ENCODE measurements around the gene ZBTB7B.

Gene ZBTB7B

DNA sequence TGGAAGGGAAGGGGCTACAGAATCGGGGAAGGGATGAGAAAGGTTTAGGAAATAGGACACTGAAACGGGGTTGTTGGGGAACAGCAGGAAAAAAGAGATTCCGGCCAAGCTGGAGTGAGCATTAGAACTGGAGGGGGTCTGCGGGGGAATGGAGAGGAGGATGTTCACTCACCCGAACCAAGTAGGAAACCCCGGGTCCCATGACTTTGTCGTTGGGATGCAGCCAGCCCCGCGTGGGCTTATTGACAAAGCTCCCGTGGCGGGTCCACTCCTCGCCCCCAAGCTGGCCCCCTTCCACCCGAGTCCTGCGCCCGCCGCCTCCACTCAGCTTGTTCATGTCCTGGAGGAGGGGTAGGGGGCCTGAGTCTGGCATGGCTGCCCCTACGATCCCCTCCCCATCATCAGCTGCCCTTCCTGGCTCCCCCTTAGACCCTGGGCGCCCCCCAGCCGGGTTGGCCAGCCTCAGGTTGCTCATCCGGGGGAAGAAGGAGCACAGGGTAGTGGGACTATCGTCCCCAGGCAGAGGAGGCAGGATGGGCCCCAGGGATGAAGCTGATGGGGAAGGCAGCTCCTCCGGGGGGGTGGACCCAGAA lies 32.6 kb upstream of the ZBTB7B start:
- Mint-ChIP-seq H3K9me3 (no peaks in the 10 kb centered on the region), H3K27me3 (ENCODE audit: low read depth) (no peaks in the 10 kb centered on the region), H3K4me1 (peaks cover 32% of the 10 kb centered on the region), H3K27ac (peak overlapping the region; percentile 47 to 68 (median 61)), H3K4me3 (peak overlapping the region; percentile 84 to 86 (median 86)), H3K36me3 (ENCODE audit: low read depth) (peaks cover 20% of the 10 kb centered on the region)
- TF ChIP-seq, protein P1, sequence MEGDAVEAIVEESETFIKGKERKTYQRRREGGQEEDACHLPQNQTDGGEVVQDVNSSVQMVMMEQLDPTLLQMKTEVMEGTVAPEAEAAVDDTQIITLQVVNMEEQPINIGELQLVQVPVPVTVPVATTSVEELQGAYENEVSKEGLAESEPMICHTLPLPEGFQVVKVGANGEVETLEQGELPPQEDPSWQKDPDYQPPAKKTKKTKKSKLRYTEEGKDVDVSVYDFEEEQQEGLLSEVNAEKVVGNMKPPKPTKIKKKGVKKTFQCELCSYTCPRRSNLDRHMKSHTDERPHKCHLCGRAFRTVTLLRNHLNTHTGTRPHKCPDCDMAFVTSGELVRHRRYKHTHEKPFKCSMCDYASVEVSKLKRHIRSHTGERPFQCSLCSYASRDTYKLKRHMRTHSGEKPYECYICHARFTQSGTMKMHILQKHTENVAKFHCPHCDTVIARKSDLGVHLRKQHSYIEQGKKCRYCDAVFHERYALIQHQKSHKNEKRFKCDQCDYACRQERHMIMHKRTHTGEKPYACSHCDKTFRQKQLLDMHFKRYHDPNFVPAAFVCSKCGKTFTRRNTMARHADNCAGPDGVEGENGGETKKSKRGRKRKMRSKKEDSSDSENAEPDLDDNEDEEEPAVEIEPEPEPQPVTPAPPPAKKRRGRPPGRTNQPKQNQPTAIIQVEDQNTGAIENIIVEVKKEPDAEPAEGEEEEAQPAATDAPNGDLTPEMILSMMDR (IDR thresholded peaks at IDR 0.05; ENCODE audit: unreplicated experiment in 3 of 3): no peak

DNA sequence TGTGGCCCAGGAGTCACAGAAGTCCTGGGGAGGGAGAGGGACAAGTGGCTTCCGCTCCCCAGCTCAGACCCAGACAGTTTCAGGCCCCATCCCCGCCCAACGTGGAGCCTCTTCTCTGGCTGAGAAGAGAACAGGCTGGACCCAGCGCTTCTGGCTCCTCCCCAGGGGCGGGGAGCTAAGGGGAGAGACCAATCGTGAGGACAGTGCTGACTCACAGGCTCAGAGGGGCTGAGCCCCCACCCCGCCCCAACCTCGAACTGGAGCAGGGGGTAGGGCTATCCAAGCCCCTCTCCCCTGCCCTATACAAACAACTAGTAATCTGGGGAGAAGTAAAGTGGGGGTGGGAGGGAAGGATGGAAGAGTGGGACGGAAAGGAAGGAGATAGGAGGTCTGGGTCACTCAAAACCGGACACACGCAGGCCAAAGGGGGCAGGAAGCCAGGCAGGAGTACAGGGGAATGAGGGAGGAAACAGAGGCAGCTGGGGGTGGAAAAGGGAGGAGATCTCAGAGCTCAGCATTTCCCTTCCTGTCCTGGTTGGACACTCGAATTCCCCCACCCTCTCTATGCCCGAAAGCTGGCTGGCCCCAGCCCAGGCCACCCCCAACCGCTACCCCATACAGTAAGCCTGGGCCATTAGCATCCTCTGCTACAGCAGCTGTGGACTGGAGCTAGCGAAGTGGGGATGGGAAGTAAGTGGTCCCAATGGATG lies 31.8 kb upstream of the ZBTB7B start, which contains the start of gene SHC1:
Gene SHC1 (minus strand): TSS at position 117 of the 710 bp plus-strand sequence. CDS start 221 bp downstream, outside the sequence.
- TF ChIP-seq, protein P1 (IDR thresholded peaks at IDR 0.05; ENCODE audit: unreplicated experiment in 3 of 3): no peak
- peak within 1 kb of the TSS; percentile 61 to 97 (median 96) for H3K27ac Mint-ChIP-seq
- peaks cover 32% of the 10 kb centered on the region for H3K4me1 Mint-ChIP-seq
- H3K27me3 Mint-ChIP-seq (ENCODE audit: low read depth): no peaks in the 10 kb centered on the region
- H3K4me3 Mint-ChIP-seq: peak within 1 kb of the TSS; percentile 84 to 86 (median 86)
- peaks cover 12% of the 10 kb centered on the region for H3K36me3 Mint-ChIP-seq (ENCODE audit: low read depth)
- H3K9me3 Mint-ChIP-seq: no peaks in the 10 kb centered on the region

DNA sequence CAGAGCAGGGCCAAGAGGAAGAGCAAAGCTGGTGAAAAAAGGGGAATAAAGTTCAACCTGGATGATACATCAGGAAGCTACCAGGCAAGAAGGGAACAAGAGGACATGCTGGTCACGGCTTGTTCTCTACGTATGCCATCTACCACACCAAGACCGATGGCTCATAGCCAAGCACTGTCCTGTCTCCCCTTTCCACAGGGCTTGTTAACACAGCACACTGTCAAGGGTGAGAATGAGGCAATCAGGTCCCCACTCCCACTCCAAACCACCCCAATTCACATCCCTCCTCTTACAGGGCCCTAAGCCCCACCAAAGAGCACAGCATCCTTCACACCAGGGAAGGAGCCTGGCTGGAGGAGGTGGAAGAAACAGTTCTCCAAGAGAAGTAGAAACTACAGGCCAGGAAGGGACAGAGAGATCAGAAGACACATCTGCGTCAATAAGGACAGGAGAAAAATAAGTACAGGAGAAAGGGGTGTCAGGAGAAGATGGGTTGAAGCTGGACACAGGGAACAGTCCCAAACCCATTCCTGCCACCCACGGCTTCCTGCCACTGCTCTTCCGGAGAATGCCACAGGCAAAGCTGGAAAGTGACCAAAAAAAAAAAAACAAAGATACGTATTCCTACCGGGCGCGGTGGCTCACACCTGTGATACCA lies 31.1 kb upstream of the ZBTB7B start:
- Mint-ChIP-seq H3K27ac (peak overlapping the region in 2 of 3 experiments; percentile 96 to 97), H3K4me3 (peak overlapping the region; percentile 84 to 86 (median 86)), H3K9me3 (no peaks in the 10 kb centered on the region), H3K27me3 (ENCODE audit: low read depth) (no peaks in the 10 kb centered on the region), H3K36me3 (ENCODE audit: low read depth) (peaks cover 11% of the 10 kb centered on the region), H3K4me1 (peaks cover 32% of the 10 kb centered on the region)
- TF ChIP-seq, protein P1 (IDR thresholded peaks at IDR 0.05; ENCODE audit: unreplicated experiment in 3 of 3): no peak

DNA sequence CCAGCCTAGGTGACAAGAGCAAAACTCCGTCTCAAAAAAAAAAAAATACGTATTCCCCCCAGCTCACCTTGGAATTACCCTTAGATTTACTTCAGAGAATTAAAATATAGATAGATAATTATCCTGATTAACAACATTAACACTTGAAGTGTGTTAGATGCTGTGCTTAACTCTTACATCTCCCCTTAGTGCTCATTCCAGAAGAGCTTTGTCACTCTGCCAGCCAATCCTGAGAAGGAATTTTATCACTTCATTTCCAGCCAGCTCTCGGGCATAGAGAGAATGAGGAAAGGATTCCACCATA lies 30.4 kb upstream of the ZBTB7B start:
- Mint-ChIP-seq H3K4me1 (peaks cover 32% of the 10 kb centered on the region), H3K27me3 (ENCODE audit: low read depth) (no peaks in the 10 kb centered on the region), H3K36me3 (ENCODE audit: low read depth) (peaks cover 9% of the 10 kb centered on the region), H3K27ac (peak overlapping the region in 1 of 3 experiments; percentile 96), H3K4me3 (no peak overlapping the region), H3K9me3 (no peaks in the 10 kb centered on the region)
- TF ChIP-seq, protein P1 (IDR thresholded peaks at IDR 0.05; ENCODE audit: unreplicated experiment in 3 of 3): no peak

DNA sequence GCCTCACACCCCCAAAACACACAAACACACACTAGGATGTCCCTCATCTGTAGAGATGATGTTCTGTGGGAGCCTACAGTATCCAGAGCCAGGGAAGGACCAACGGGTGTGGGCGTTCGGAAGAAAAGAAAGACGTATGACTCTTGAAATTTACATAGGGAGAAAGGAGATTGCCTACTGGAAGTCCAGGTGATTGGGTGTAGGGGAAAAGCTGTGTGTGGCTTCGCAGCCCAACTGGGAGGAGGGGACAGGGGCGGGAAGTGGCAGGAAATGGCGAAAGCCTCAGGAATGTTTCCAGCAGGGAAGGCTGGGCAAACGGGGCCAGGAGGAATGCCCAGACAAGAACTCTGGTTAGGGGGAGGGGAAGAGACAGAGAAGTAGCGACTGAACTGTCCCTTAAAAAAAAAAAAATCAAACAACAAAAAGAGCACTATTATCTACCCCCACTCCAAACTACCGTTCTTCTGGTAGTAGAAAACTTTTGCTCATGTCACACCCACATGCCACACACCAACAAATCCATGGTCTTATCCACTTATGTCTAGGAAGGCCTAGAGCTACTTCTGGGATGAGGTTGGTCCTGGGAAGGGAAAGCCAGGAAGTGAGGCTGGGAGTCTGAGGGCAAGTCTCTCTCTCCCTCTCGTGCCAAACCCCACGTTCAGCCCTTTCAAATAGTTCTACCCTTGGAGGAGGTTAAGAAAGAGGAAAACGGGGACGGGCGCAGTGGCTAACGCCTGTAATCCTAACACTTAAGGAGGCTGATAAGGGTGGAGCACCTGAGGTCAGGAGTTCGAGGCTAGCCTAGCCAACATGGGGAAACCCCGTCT lies 29.9 kb upstream of the ZBTB7B start:
- peak overlapping the region in 1 of 3 experiments; percentile 96 for H3K27ac Mint-ChIP-seq
- TF ChIP-seq, protein P1 (IDR thresholded peaks at IDR 0.05; ENCODE audit: unreplicated experiment in 3 of 3): no peak
- H3K4me3 Mint-ChIP-seq: no peak overlapping the region
- peaks cover 7% of the 10 kb centered on the region for H3K36me3 Mint-ChIP-seq (ENCODE audit: low read depth)
- no peaks in the 10 kb centered on the region for H3K9me3 Mint-ChIP-seq
- H3K27me3 Mint-ChIP-seq (ENCODE audit: low read depth): no peaks in the 10 kb centered on the region
- H3K4me1 Mint-ChIP-seq: peaks cover 32% of the 10 kb centered on the region

Data from nephron (organoid).